AG09309 (cell line): ENCODE data around the gene NSMF.

Experiments
- DNase-seq: peaks from one replicate; pipeline ENCODE4 v3.0.0-alpha.2; 2010; ENCODE audit warnings: low read depth
- H3K4me3 ChIP-seq: 2 replicates; pipeline ENCODE4 v1.5.1; 2011; ENCODE audit warnings: mild to moderate bottlenecking, low read depth, low read length, moderate library complexity; ENCODE audit not compliant: control insufficient read depth
- CTCF ChIP-seq: IDR thresholded peaks from 2 replicates; pipeline ENCODE4 v1.5.1; 2011; ENCODE audit warnings: mild to moderate bottlenecking, low read depth, low read length, inconsistent platforms; ENCODE audit not compliant: insufficient read depth, control insufficient read depth; ENCODE audit errors: missing control alignments

NSMF gene

GRCh38 chr9:137431416-137431931 lies 27.7 kb downstream of the NSMF start:
- TF ChIP-seq CTCF: no peak
- DNase-seq: no peak
- H3K4me3 ChIP-seq: no peak overlapping the region

- no peak for DNase-seq
- TF ChIP-seq CTCF: no peak
- H3K4me3 ChIP-seq: no peak overlapping the region
These were observed 28.3 kb downstream of the NSMF start for GRCh38 chr9:137430723-137431415.

GRCh38 chr9:137429974-137430722 lies 29.0 kb downstream of the NSMF start:
- H3K4me3 ChIP-seq: no peak overlapping the region
- no peak for DNase-seq

GRCh38 chr9:137429546-137429890 lies 29.6 kb downstream of the NSMF start:
- no peak for DNase-seq
- TF ChIP-seq CTCF: no peak
- H3K4me3 ChIP-seq: no peak overlapping the region

More at GRCh38 chr9:137429974-137430722, 29.0 kb downstream of the NSMF start:
- TF ChIP-seq CTCF: no peak

GRCh38 chr9:137428841-137429545 lies 30.1 kb downstream of the NSMF start:
- H3K4me3 ChIP-seq: no peak overlapping the region
- no peak for TF ChIP-seq CTCF
- no peak for DNase-seq

GRCh38 chr9:137428311-137428630 lies 30.9 kb downstream of the NSMF start:
- TF ChIP-seq CTCF: no peak
- H3K4me3 ChIP-seq: no peak overlapping the region
- no peak for DNase-seq
